ENCODE results near the gene TBC1D20.
"Not testable (repeated sequence)": the region's sequence is repeated elsewhere in the genome, so short reads cannot be mapped to it uniquely, and the experiment has no call there.

Gene TBC1D20

GRCh38 chr20:475463-476357 is 13.4 kb upstream of the TBC1D20 start:
- no peak for DNase-seq

- DNase-seq = no peak
Measured at GRCh38 chr20:474581-474980, 12.2 kb upstream of the TBC1D20 start.

DNA sequence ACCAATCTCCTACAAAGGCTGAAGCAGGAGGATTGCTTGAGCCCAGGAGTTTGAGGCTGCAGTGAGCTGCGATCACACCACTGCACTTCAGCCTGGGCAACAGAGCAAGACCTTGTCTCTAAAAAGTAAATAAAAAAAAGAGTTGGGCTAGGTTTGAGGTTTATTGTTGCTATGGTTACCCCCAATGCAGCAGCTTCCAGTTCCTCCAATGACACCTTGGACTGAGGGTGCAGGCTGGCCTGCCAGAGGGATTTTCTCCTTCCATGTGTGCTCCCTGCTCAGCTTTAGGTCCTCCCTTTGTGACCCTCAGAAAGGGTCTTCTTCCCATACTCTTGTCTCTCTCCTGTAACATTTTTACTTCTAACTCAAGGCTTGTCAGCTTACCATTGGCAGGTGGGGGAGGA is 10.6 kb upstream of the TBC1D20 start:
- no peak for DNase-seq

DNA sequence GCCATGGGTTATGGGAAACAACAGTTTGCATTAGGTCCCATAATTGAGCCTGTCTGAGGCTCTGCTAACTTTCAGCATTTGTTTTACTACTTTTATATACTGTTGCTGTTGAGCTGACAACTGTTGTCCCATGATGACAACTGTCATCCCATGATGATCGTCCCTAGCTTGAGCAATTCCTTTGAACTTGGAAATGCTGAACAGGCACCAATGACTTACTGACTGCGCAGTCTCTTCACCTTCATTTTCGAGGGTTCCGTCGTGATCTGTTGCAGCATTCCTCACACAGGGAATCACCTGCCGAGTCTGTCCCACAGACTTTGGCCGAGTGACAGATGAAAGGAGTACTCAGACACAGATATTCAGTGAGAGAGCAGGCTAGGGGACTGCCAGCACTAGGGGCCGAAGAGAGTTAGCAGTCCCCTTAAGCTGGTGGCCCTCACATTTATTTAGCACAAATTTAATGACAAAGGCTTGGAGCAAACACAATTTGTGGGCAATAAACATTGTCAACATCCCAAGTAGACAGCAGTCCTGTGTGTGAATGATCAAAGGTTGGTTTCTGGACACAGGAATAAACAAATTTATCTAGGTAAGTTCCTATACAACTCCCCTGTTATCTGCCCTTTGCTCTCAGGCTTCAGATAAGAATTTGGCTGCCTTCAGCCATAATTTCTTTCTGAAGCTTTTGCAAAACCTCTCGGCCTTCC is 10.0 kb upstream of the TBC1D20 start:
- no peak for DNase-seq

DNA sequence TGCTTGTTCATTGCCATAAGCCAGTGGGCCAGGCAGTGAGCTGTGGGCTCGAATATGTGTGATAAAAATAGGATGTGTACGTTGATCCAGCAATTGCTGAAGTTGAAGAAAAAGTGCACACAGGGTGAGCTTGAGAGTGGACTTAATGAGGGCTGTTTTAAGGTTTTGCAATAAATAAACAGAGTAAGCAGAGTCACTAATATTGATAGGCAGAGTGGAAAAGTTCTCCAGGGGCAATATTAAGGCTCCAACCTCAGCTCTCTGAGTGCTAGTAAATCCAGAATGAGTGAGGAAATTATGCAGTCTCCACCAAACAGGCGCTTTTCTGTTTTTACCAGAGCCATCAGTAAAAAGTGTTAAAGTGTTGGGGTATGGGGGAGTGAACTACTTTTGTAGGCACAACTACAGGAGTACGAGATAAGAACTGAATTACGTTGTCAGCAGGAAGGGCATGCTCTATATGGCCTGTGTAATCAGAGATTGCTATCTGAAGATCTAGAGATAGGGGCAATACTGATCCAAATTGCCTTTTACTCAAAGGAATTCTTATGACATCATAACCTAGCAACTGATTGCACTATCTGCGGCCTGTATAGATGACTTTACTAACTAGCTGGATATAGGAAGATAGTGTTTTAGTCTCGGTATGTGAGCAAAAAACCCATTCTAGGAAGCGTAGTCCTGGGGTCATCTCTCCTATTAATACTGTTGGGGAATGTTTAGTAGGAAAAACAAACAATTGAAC is 7.6 kb upstream of the TBC1D20 start:
- DNase-seq = no peak

DNA sequence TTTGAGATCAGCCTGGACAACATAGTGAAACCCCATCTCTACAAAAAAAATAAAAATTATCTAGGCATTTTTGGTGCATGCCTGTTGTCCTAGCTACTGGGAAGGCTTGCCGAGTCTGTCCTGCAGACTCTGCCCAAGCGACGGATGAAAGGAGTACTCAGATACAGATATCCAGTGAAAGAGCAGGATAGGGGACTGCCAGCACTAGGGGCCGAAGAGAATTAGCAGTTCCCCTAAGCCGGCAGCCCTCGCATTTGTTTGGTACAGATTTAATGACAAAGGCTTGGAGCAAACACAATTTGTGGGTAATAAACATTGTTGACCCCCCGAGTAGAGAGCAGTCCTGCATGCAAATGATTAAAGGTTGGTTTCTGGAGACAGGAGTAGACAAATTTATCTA is 5.4 kb upstream of the TBC1D20 start:
- DNase-seq = no peak

- no peak for DNase-seq
Measured at GRCh38 chr20:461254-462198, 807 bp downstream of the TBC1D20 start.

DNA sequence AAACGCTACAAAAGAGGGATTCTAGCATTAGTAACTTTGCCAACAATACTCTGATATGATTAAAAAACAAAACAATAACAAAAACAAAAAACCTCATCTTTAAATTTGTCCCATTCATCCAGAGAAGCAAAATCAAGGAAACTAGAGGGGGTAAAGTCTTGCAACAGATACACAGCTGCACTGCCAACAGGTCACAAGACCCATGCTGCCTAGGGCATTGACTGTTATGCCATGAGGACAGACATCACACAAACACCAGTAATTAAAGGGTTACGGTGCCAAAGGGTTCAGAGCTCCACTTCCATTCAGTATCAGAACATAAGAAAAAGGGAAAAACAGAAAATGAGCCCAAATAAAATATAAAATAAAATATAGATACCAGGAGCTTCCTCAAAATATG is 1.6 kb downstream of the TBC1D20 start:
- DNase-seq = no peak

GRCh38 chr20:460180-460579 is 2.2 kb downstream of the TBC1D20 start:
- DNase-seq = no peak

DNA sequence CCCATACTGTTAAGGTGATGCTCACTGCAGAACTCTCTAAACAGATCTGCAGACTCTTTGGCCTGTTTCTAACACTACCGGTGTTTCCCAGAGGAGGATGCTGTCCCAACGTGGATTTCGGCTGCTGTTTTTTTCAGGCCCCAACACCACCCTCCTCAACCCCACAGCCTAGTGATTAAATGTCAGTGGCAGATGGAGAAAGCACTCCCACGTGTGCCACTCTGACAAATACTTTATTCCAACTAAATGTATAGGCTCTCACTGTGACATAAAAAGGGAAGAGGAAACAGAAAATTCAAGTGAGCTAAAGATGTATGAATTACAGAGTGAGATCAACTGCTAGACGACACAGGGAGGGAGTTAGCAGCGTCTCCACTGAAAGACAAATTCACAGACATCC is 3.6 kb downstream of the TBC1D20 start:
- peak; percentile 48 for DNase-seq

- DNase-seq = no peak
Measured at GRCh38 chr20:454951-455350, 7.4 kb downstream of the TBC1D20 start.

- DNase-seq = not testable (repeated sequence)
Measured at GRCh38 chr20:452021-452420, 10.3 kb downstream of the TBC1D20 start.

DNA sequence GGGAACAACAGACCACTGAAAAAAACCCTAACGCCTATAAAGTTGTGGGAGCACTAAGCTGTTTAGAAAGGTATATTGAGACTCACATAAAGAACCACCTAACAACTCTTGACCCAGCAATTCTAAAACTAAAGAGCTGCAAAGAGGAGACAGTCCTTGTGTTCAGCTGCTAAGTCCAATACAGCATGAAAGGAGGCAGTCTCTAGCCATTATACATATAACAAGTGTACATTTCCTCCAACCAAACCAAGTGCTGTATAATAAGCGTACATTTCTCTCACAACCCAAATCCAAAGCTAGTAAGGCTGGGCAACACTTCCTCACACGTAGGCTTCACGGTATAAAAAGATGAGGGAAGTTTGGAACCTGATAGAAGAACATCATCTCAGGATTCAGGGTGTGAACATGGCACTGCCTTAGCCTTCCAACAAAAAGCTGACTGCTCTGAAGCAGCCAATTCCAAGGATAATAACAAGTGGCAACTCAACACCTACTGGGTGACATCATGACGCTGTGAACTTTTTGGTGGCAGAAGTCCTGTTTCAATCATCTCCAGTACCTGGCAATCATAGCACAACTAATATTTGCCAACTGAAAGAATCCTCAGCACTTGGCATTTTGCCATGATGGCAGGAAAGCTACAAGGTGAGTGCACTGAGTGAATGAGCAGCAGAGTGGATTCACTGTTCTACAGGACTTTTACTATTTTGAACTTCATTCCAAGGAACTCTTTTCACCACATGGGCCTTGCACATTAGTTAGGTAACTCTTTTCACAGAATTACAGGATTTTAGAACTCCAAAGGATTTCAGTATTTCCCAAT is 16.6 kb downstream of the TBC1D20 start:
- DNase-seq = no peak

GRCh38 chr20:444862-445426 is 17.4 kb downstream of the TBC1D20 start:
- DNase-seq = no peak

DNA sequence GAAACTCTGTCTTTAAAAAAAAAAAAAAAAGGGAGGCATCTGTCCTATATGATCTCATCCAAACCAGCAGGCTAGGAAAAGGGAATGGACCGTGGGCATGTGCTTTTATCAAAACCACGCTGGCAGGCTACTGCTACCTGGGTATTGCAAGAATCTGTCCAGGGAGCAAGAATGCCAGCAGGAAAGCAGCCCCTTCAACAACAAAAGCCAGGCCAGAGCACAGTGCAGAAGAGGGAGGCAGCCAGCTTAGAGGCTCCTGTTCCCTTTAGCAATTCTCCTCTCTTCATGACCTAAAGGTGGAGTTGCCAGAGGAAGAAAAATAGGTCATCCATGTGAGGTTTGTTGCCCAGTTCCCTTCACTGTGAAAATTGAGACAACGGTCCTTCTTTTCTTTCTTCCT is 18.2 kb downstream of the TBC1D20 start:
- DNase-seq = no peak

DNA sequence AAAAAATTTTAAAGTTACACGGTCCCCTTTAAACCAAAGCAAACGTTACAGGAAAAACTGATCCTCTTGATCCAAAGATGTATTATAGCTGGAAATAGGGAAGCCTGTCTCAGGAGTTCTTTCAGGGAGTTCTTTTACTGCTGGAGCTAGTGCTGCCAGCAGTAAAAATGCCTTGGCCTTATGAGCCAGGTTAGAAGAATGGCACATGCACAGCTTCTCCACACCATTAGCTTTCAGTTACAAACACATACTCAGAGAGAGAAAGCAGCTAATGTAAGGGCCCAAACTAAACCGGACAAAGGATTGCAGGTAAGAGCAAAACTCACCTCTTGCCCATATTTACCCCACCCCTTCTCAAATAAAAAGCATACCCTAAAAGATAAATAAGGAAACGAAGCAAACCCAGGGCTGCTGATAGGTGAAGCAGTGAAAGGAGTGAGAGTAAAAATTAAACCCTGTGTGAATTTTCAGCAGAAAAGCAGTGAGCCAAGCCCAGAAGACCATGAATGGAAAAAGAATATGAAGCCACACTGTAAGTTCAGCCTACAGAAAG is 19.0 kb downstream of the TBC1D20 start:
- DNase-seq = no peak

DNA sequence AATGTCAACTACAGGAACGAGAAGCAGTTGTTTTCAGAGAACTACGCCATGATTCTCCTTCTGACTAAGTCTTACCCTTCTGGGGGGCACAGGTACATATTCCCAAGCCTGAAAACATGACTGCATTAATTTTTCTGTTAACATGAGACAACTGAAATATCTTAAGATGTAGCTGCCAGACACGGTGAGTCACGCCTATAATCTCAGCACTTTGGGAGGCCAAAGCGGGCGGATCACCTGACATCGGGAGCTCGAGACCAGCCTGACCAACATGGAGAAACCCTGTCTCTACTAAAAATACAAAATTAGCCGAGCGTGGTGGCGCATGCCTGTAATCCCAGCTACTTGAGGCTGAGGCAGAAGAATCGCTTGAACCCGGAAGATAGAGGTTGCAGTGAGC is 21.7 kb downstream of the TBC1D20 start:
- DNase-seq = no peak

- DNase-seq = no peak
Measured at GRCh38 chr20:440148-440547, 22.2 kb downstream of the TBC1D20 start.

GRCh38 chr20:438571-439469 is 23.5 kb downstream of the TBC1D20 start:
- DNase-seq = no peak
